ENCODE data around the gene HMOX2.

The HMOX2 gene

GRCh38 chr16:4467916-4468315 is 8.3 kb upstream of the HMOX2 start:
- Histone ChIP-seq H3K4me3 (ENCODE audit: low read depth in 1 of 2, low read length in 2 of 2) (no peak overlapping the region), H3K4me1 (ENCODE audit: insufficient read depth, low read length) (peaks cover 10% of the 10 kb centered on the region), H3K36me3 (ENCODE audit: insufficient read depth, low read length) (peaks cover 63% of the 10 kb centered on the region), H3K9me3 (ENCODE audit: insufficient read depth, low read length, severe bottlenecking) (no peaks in the 10 kb centered on the region), H3K9ac (ENCODE audit: low read depth, low read length) (no peak overlapping the region), H3K27me3 (ENCODE audit: insufficient read depth, low read length, poor library complexity) (no peaks in the 10 kb centered on the region), H4K20me1 (ENCODE audit: insufficient read depth, low read length) (peaks cover 10% of the 10 kb centered on the region; the same call in 1 of the 2 replicates), H3K79me2 (ENCODE audit: insufficient read depth, low read length) (peaks cover 12% of the 10 kb centered on the region), H3K4me2 (ENCODE audit: insufficient read depth, low read length) (no peak overlapping the region), H2AFZ (ENCODE audit: low read depth, low read length) (no peak overlapping the region), H3K27ac (ENCODE audit: low read length) (no peak overlapping the region)
- TF ChIP-seq CTCF (IDR thresholded peaks at IDR 0.05; ENCODE audit: borderline replicate concordance, extremely low read depth, low read length, poor library complexity, severe bottlenecking) (no peak), EZH2 (IDR thresholded peaks at IDR 0.05; ENCODE audit: borderline replicate concordance, low read depth, low read length, severe bottlenecking) (no peak)
- ATAC-seq (ENCODE audit: insufficient read depth, low read depth): no peak
- DNase-seq: no peak

- H3K27me3 ChIP-seq (ENCODE audit: insufficient read depth, low read length, poor library complexity): no peaks in the 10 kb centered on the region
- H4K20me1 ChIP-seq (ENCODE audit: insufficient read depth, low read length): peaks cover 7% of the 10 kb centered on the region; the same call in 1 of the 2 replicates
Observed at GRCh38 chr16:4468972-4469371, 7.2 kb upstream of the HMOX2 start.

GRCh38 chr16:4471869-4472268 is 4.3 kb upstream of the HMOX2 start:
- H3K4me3 ChIP-seq (ENCODE audit: low read depth in 1 of 2, low read length in 2 of 2): no peak overlapping the region
- no peak overlapping the region for H3K4me2 ChIP-seq (ENCODE audit: insufficient read depth, low read length)
- no peak overlapping the region for H3K27ac ChIP-seq (ENCODE audit: low read length)
- H3K9me3 ChIP-seq (ENCODE audit: insufficient read depth, low read length, severe bottlenecking): no peaks in the 10 kb centered on the region
- no peak overlapping the region for H2AFZ ChIP-seq (ENCODE audit: low read depth, low read length)
- DNase-seq (no peak), ATAC-seq (ENCODE audit: insufficient read depth, low read depth) (no peak)
- H3K4me1 ChIP-seq (ENCODE audit: insufficient read depth, low read length): peaks cover 38% of the 10 kb centered on the region
- no peak overlapping the region for H3K9ac ChIP-seq (ENCODE audit: low read depth, low read length)
- peaks cover 45% of the 10 kb centered on the region for H3K79me2 ChIP-seq (ENCODE audit: insufficient read depth, low read length)
- H3K27me3 ChIP-seq (ENCODE audit: insufficient read depth, low read length, poor library complexity): no peaks in the 10 kb centered on the region
- H4K20me1 ChIP-seq (ENCODE audit: insufficient read depth, low read length): peaks cover 7% of the 10 kb centered on the region; the same call in 1 of the 2 replicates
- TF ChIP-seq CTCF (IDR thresholded peaks at IDR 0.05; ENCODE audit: borderline replicate concordance, extremely low read depth, low read length, poor library complexity, severe bottlenecking) (no peak), EZH2 (IDR thresholded peaks at IDR 0.05; ENCODE audit: borderline replicate concordance, low read depth, low read length, severe bottlenecking) (no peak)
- H3K36me3 ChIP-seq (ENCODE audit: insufficient read depth, low read length): peaks cover 30% of the 10 kb centered on the region

More at GRCh38 chr16:4468972-4469371, 7.2 kb upstream of the HMOX2 start:
- Histone ChIP-seq H3K4me3 (ENCODE audit: low read depth in 1 of 2, low read length in 2 of 2) (no peak overlapping the region), H3K9ac (ENCODE audit: low read depth, low read length) (no peak overlapping the region), H3K4me2 (ENCODE audit: insufficient read depth, low read length) (no peak overlapping the region), H3K36me3 (ENCODE audit: insufficient read depth, low read length) (peaks cover 55% of the 10 kb centered on the region), H3K79me2 (ENCODE audit: insufficient read depth, low read length) (peaks cover 23% of the 10 kb centered on the region), H3K27ac (ENCODE audit: low read length) (no peak overlapping the region), H2AFZ (ENCODE audit: low read depth, low read length) (no peak overlapping the region), H3K4me1 (ENCODE audit: insufficient read depth, low read length) (peaks cover 21% of the 10 kb centered on the region), H3K9me3 (ENCODE audit: insufficient read depth, low read length, severe bottlenecking) (no peaks in the 10 kb centered on the region)
- no peak for TF ChIP-seq EZH2 (IDR thresholded peaks at IDR 0.05; ENCODE audit: borderline replicate concordance, low read depth, low read length, severe bottlenecking)
- DNase-seq: no peak
- no peak for ATAC-seq (ENCODE audit: insufficient read depth, low read depth)

- TF ChIP-seq CTCF (IDR thresholded peaks at IDR 0.05; ENCODE audit: borderline replicate concordance, extremely low read depth, low read length, poor library complexity, severe bottlenecking): no peak
- no peak for TF ChIP-seq EZH2 (IDR thresholded peaks at IDR 0.05; ENCODE audit: borderline replicate concordance, low read depth, low read length, severe bottlenecking)
- peak overlapping the region; percentile 94 for H3K4me2 ChIP-seq (ENCODE audit: insufficient read depth, low read length)
- no peak overlapping the region for H2AFZ ChIP-seq (ENCODE audit: low read depth, low read length)
- no peak overlapping the region for H3K27ac ChIP-seq (ENCODE audit: low read length)
- peaks cover 49% of the 10 kb centered on the region for H3K4me1 ChIP-seq (ENCODE audit: insufficient read depth, low read length)
- DNase-seq: no peak
- H3K9ac ChIP-seq (ENCODE audit: low read depth, low read length): peak overlapping the region; percentile 93
- no peak for ATAC-seq (ENCODE audit: insufficient read depth, low read depth)
- peaks cover 55% of the 10 kb centered on the region for H3K79me2 ChIP-seq (ENCODE audit: insufficient read depth, low read length)
- no peaks in the 10 kb centered on the region for H3K27me3 ChIP-seq (ENCODE audit: insufficient read depth, low read length, poor library complexity)
- no peaks in the 10 kb centered on the region for H3K9me3 ChIP-seq (ENCODE audit: insufficient read depth, low read length, severe bottlenecking)
- H3K36me3 ChIP-seq (ENCODE audit: insufficient read depth, low read length): peaks cover 23% of the 10 kb centered on the region
- H4K20me1 ChIP-seq (ENCODE audit: insufficient read depth, low read length): peaks cover 7% of the 10 kb centered on the region; the same call in 1 of the 2 replicates
- H3K4me3 ChIP-seq (ENCODE audit: low read depth in 1 of 2, low read length in 2 of 2): peak overlapping the region; percentile 90 to 94; a peak in 2 of 4 replicates
Observed at GRCh38 chr16:4472880-4473279, 3.3 kb upstream of the HMOX2 start.

Data from DND-41 (cell line).